Left colon (tissue), 2 donors: ENCODE data around the gene IPCEF1. TPM values are rescaled to one million over a fixed set of nuclear protein-coding genes. Genes with fewer than 3 reads are reported as not detected.
A peak's percentile ranks its signal among the peaks of the same experiment; 100 is the strongest.
"Not testable (repeated sequence)": the region's sequence is repeated elsewhere in the genome, so short reads cannot be mapped to it uniquely, and the experiment has no call there.

Experiments
- ATAC-seq: fragments of 200-7000 bp; cut with Tn5 transposase; one replicate; pipeline ENCODE4 v1.9.1; 2020; ENCODE audit warnings: mild to moderate bottlenecking, moderate library complexity
- DNase-seq, 2 donors: peaks; one replicate each; pipeline ENCODE4 v3.0.0-alpha.2; 2020
- intact Hi-C, 2 donors: fragments of 100-400 bp; cut with DNase I in 1 of 2; cut with micrococcal nuclease in 1 of 2; formaldehyde crosslinking; loops; one replicate each; pipeline versions ENCODE4 v1.11.2 to v1.14.0; 2022; cut with DNase I, micrococcal nuclease
- total RNA-seq, 2 donors: library from RNA; stranded (reverse); fragmentation: NEBNext Ultra II Directional; extraction: Animal tissue kit (Norgen Biotek cat#: 25700); gene quantifications; one replicate each; pipeline ENCODE4 v1.2.1, GENCODE V29; 2021
- donor health status: DM: no; HTN: no; CAD: no.
- donor health status: DM: yes; HTN: yes; CAD: no.

The IPCEF1 gene
- total RNA-seq, 2 donors from 2014 or later: 1.2 to 1.8 TPM

- intact Hi-C loops: no loop called here
- DNase-seq (no peak), ATAC-seq (no peak)
These were observed 90.0 kb downstream of the IPCEF1 start for GRCh38 chr6:154266560-154267099.

GRCh38 chr6:154261688-154262397 is 94.8 kb downstream of the IPCEF1 start:
- DNase-seq: no peak
- intact Hi-C loops: no loop called here
- no peak for ATAC-seq

GRCh38 chr6:154258064-154258757 is 98.4 kb downstream of the IPCEF1 start:
- DNase-seq (no peak), ATAC-seq (no peak)
- intact Hi-C loops: no loop called here

DNA sequence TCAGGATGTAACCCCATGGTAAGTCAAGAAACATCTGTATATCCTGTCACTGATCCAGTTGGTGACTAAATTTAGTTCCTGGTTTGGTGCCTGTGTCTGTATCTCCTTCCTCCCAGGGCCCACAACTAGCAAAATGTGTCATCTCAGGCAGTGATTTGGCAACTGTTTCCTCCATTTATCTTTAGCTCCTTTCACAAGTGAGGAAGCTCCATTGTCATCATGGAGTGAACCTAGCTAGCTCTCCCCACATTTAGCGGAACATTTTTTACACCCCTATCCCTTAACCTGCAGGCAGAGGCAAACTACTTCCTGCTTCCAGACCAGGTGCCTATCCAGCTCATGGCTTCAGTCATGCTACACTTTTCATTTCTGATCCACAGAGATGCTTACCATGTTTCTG is 99.5 kb downstream of the IPCEF1 start:
- no peak for DNase-seq
- no peak for ATAC-seq
- intact Hi-C loops: no loop called here

GRCh38 chr6:154252678-154253077 is 103.9 kb downstream of the IPCEF1 start:
- intact Hi-C loops: no loop called here
- ATAC-seq (no peak), DNase-seq (no peak)

DNA sequence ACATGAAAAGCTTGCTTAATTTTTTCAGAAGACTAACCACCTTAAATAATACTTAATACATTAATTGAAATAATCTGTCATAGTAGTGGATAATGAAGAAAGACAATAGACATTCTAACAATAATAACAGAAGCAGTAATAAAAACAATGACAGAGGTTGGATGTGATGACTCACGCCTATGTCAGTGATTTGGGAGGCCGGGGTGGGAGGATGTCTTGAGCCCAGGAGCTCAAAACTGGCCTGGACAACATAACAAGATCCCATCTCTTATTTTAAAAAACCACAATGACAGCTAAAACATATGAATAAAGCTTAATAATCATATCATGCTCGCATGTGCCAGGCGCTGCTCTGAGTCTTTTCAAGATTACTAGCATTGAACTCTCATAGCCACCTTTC is 105.5 kb downstream of the IPCEF1 start:
- intact Hi-C loops: no loop called here
- no peak for DNase-seq
- no peak for ATAC-seq

GRCh38 chr6:154249499-154250298 is 106.9 kb downstream of the IPCEF1 start:
- ATAC-seq (peak; percentile 44), DNase-seq (no peak)
- intact Hi-C loops: no loop called here

DNA sequence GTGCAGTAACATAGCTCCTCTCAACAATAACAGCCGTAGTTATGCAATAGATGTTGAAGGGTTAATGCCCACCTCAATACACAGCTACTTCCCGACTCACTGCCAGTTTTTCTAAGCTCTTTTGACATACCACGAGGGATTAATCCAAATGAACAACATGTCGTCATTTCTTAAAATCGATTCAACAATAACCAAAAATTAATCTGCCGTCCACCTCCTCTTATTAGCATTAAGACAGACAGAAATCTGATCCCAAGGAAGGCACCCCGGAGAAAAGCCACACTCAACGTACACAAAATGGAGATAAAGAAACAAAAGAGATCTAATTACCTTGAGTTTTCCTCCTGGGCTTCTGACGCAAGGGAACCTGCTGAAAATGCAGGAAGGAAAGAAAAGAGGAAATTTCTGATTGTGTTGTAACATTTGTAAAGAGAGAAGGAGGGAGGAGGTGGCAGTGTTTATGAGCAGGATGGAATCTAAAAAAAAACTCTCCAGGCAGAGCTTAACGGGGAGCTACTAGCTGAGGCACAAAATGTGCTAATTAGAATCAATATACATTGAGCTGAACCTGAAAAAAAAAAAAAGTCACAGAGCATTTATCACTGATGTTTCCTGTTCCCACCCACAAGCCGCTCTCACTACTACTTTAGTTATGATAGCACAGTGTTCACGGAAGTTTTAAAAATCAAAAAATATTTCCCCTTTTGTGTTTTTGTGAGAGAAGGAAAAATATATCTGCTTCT is 109.3 kb downstream of the IPCEF1 start:
- intact Hi-C loops: no loop called here
- DNase-seq (no peak), ATAC-seq (no peak)

DNA sequence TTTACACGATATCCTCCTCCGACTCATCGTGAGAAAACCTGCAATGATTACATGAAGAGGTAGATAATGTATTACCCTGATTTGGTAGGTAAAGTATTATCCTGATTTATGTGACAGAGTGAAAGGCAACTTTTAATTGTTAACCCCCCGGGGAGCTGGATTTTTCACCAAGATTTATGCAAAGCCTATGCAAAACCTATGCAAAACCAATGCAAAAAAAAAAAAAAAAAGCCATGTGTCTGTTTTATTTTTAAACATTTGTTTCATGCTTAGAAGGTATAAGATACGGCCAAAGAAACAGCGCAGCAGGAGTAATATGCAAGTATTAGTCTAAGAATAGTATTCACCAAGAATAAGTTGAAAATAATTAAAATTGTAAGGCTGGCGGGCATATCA is 109.9 kb downstream of the IPCEF1 start:
- DNase-seq: no peak

GRCh38 chr6:154245506-154245905 is 111.1 kb downstream of the IPCEF1 start:
- DNase-seq: no peak
- intact Hi-C loops: no loop called here
- no peak for ATAC-seq

More for the DNA sequence above, 109.9 kb downstream of the IPCEF1 start:
- ATAC-seq: no peak
- intact Hi-C loops: no loop called here

- intact Hi-C loops: no loop called here
- DNase-seq: no peak
- ATAC-seq: no peak
These were observed 112.5 kb downstream of the IPCEF1 start for GRCh38 chr6:154243793-154244750.

DNA sequence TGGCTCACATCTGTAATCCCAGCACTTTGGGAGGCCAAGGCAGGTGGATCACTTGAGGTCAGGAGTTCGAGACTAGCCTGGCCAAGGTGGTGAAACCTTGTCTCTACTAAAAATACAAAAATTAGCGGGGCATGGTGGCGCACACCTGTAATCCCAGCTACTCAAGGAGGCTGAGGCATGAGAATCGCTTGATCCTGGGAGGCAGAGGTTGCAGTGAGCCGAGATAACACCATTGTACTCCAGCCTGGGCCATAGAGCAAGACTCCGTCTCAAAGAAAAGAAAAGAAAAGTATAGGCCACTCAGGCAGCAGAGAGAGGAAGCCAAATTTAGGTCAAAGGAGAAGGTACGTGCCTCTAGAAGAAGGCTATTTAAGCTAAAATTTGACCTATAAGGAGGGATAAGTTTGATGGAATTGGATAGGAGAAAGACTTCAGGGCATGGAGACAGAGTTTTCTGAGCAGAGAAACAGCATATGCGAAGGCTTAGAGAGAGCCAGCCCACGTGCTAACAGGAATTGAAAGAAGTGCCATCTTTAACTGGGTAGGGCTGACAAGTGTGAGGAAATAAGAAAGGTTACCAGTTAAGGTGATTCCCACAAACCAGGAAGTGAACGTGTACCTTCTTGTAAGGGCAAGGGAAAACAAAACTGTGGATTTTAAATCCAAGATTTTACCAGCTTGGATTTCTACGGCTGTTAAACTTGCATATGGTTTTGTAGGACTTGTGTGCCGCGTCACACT is 113.8 kb downstream of the IPCEF1 start:
- DNase-seq: no peak
- intact Hi-C loops: no loop called here
- no peak for ATAC-seq

DNA sequence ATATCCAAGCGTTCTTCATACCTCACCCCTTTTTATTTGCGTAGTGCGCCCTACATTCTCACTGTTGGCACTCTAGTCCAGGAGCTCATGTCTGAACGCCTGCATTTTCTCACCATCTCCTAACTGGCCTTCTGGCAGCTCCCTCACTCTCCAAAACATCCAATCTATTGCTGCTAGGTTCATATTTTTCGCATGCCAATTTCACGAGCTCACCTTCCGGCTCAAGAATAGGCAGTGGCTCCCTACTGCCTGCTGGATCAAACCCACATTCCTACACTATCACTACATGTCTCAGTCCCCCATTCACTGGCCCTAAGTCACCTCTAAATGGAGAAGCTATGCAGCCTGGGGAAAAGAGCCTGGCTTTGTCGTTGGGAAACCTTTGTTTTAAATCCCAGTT is 115.0 kb downstream of the IPCEF1 start:
- DNase-seq (no peak), ATAC-seq (no peak)
- intact Hi-C loops: no loop called here

- intact Hi-C loops, DNase-seq, ATAC-seq: not testable (repeated sequence)
These were observed 115.5 kb downstream of the IPCEF1 start for GRCh38 chr6:154241061-154241460.

GRCh38 chr6:154239392-154239791 is 117.2 kb downstream of the IPCEF1 start:
- no peak for ATAC-seq

GRCh38 chr6:154238831-154239230 is 117.8 kb downstream of the IPCEF1 start:
- no peak for ATAC-seq
- DNase-seq: no peak
- intact Hi-C loops: no loop called here

More at GRCh38 chr6:154239392-154239791, 117.2 kb downstream of the IPCEF1 start:
- intact Hi-C loops: no loop called here
- no peak for DNase-seq

- DNase-seq: no peak
- ATAC-seq: no peak
- intact Hi-C loops: no loop called here
These were observed 119.8 kb downstream of the IPCEF1 start for GRCh38 chr6:154236646-154237301.
